H1 (cell line): ENCODE results near the gene RHOU. TPM values are rescaled to one million over a fixed set of nuclear protein-coding genes. Genes with fewer than 3 reads are reported as not detected.

ENCODE experiments used
- CHD7 ChIP-seq: fragments of 300-600 bp; sonication (generic); IDR thresholded peaks from 2 replicates; pipeline ENCODE4 v1.7.1; 2012; ENCODE audit warnings: low read length, moderate library complexity, mild to moderate bottlenecking, inconsistent platforms; ENCODE audit not compliant: insufficient replicate concordance
- NRF1 ChIP-seq: IDR thresholded peaks from 2 replicates; pipeline ENCODE4 v1.6.1; 2011; ENCODE audit warnings: mild to moderate bottlenecking, low read depth, low read length, improper control_type of control experiment
- TAF7 ChIP-seq: optimal IDR thresholded peaks from 2 replicates; pipeline ENCODE3; 2011; ENCODE audit warnings: low read depth, mild to moderate bottlenecking, inconsistent platforms, low read length, moderate library complexity, borderline replicate concordance
- polyA plus RNA-seq, 7 experiments: library from polyadenylated mRNA; depleted of rRNA in 3 of 7; stranded (reverse) in 5 of 7; unstranded in 2 of 7; fragments of >200 nt in 5 of 7; fragments of 200-250 nt in 2 of 7; gene quantifications; 1 replicate in 5 of 7; 2 replicates in 1 of 7; 4 replicates in 1 of 7; pipeline versions ENCODE4 v1.2.1 to v1.2.3, GENCODE V29; 2011 to 2013; ENCODE audit warnings: missing spikeins in 2 of 7, mixed read lengths in 2 of 7
- total RNA-seq: library from RNA; stranded (reverse); fragmentation: NEBNext Ultra II Directional; extraction: Animal tissue kit (Norgen Biotek cat#: 25700); gene quantifications from 2 replicates; pipeline ENCODE4 v1.2.1, GENCODE V29; 2021

RHOU gene
- total and polyA plus RNA-seq, 2 of the 8 experiments (the other 6 are each of a cell fraction or from before 2014, with no cell fraction given) = 3.0 to 3.4 TPM

- TF ChIP-seq CHD7 (no peak), NRF1 (no peak), TAF7 (no peak)
- TF ChIP-seq, all 59 proteins: peak for 0
Observed at GRCh38 chr1:228698017-228698329, 37.3 kb upstream of the RHOU start (continued).
